K562 (cell line): ENCODE measurements around the gene SMURF1. TPM values are rescaled to one million over a fixed set of nuclear protein-coding genes. Genes with fewer than 3 reads are reported as not detected.

Experiments used
- ATAC-seq: fragments of 200-7000 bp; cut with Tn5 transposase; 3 replicates; pipeline ENCODE4 v1.9.1; 2020; ENCODE audit warnings: moderate library complexity
- Bru-seq: library from RNA; stranded (reverse); fragments of 400-500 nt; gene quantifications from one replicate; lab custom pipeline; 2021; lab: Mats Ljungman, UMichigan
- BruChase-seq, 2 experiments: library from RNA; stranded (reverse); fragments of 400-500 nt; gene quantifications; one replicate each; lab custom pipeline; 2021; lab: Mats Ljungman, UMichigan
- BruUV-seq: library from RNA; stranded (reverse); fragments of 400-500 nt; replicated peaks from 2 replicates; lab custom pipeline; 2021; lab: Mats Ljungman, UMichigan
- CTCF ChIA-PET: fragments of 300-600 bp; formaldehyde crosslinking; extraction: SDS; loops from one replicate; lab custom pipeline; 2021; ENCODE audit warnings: low intra/inter-chr PET ratio; lab: Yijun Ruan, JAX
- POLR2A ChIA-PET: fragments of 300-600, 350-650 bp; sonication (Branson Sonifier 250); formaldehyde crosslinking; extraction: SDS; loops from one replicate; lab custom pipeline; 2021; ENCODE audit warnings: antibody characterized with exemption, inconsistent platforms; lab: Yijun Ruan, JAX
- DNase-seq, 4 experiments: peaks; one replicate each; pipeline versions ENCODE4 v3.0.0 to v3.0.0-alpha.2; 2011 to 2018; ENCODE audit warnings: low spot score in 3 of 4, mixed read lengths in 3 of 4; ENCODE audit errors: extremely low read depth in 1 of 4
- FAIRE-seq: peaks from 2 replicates; lab custom pipeline; 2011; peaks lifted over from hg19 to GRCh38; lab: Jason Lieb, UNC
- H2AFZ ChIP-seq: 2 replicates; pipeline ENCODE4 v1.6.0; 2011; ENCODE audit warnings: low read depth, low read length, control low read depth, inconsistent platforms
- H3K27ac ChIP-seq: fragments of 200-600 bp; 3 replicates; pipeline ENCODE4 v1.8.0; 2011; ENCODE audit warnings: low read depth, mild to moderate bottlenecking, control low read depth, inconsistent platforms, low read length, moderate library complexity, mixed read lengths; ENCODE audit errors: extremely low read depth
- H3K27me3 ChIP-seq, 2 experiments: fragments of 300-600 bp in 1 of 2; 2 replicates in 1 of 2; 3 replicates in 1 of 2; pipeline versions ENCODE4 v1.6.0 to v1.8.0; 2011; ENCODE audit warnings: inconsistent platforms in 2 of 2, low read length in 2 of 2, mild to moderate bottlenecking in 1 of 2, mixed read lengths in 1 of 2, moderate library complexity in 1 of 2; ENCODE audit not compliant: control insufficient read depth in 2 of 2, insufficient read depth in 2 of 2
- H3K36me3 ChIP-seq: fragments of 300-600 bp; 3 replicates; pipeline ENCODE4 v1.8.0; 2011; ENCODE audit warnings: mild to moderate bottlenecking, low read length, inconsistent platforms; ENCODE audit not compliant: control insufficient read depth, insufficient read depth
- H3K4me1 ChIP-seq, 2 experiments: fragments of 200-600 bp in 1 of 2; replicated peaks in 1 of 2; 2 replicates in 1 of 2; 3 replicates in 1 of 2; pipeline versions ENCODE4 v1.5.1 to v1.8.0; 2011; ENCODE audit warnings: inconsistent platforms in 2 of 2, low read length in 2 of 2, mild to moderate bottlenecking in 1 of 2, mixed read lengths in 1 of 2, moderate library complexity in 1 of 2; ENCODE audit not compliant: control insufficient read depth in 2 of 2, insufficient read depth in 2 of 2
- H3K4me2 ChIP-seq: 2 replicates; pipeline ENCODE4 v1.6.1; 2011; ENCODE audit warnings: low read length, control low read depth, inconsistent platforms, mixed read lengths; ENCODE audit not compliant: insufficient read depth
- H3K4me3 ChIP-seq: fragments of 200-600 bp; sonication (generic), shearing (Covaris generic); 2 replicates; pipeline ENCODE4 v1.5.1; 2016; ENCODE audit warnings: control low read depth, inconsistent platforms
- H3K79me2 ChIP-seq: fragments of 200-600 bp; 3 replicates; pipeline ENCODE4 v1.8.0; 2011; ENCODE audit warnings: low read length, inconsistent platforms; ENCODE audit not compliant: control insufficient read depth, insufficient read depth
- H3K9ac ChIP-seq, 2 experiments: 2 replicates each; pipeline versions ENCODE4 v1.6.0 to v1.6.1; 2011; ENCODE audit warnings: low read depth in 2 of 2, low read length in 2 of 2, control low read depth in 1 of 2, inconsistent platforms in 1 of 2, mild to moderate bottlenecking in 1 of 2, mixed read lengths in 1 of 2; ENCODE audit not compliant: insufficient read depth in 1 of 2
- H3K9me1 ChIP-seq: one replicate; pipeline ENCODE4 v1.6.0; 2011; ENCODE audit warnings: inconsistent platforms, mild to moderate bottlenecking, low read length, moderate library complexity; ENCODE audit not compliant: control insufficient read depth, insufficient read depth
- H3K9me3 ChIP-seq: replicated peaks from 2 replicates; pipeline ENCODE4 v1.5.1; 2011; ENCODE audit warnings: low read depth, low read length, inconsistent platforms; ENCODE audit not compliant: control insufficient read depth, insufficient read depth
- H4K20me1 ChIP-seq: replicated peaks from 2 replicates; pipeline ENCODE4 v1.6.1; 2011; ENCODE audit warnings: low read length, inconsistent platforms, mixed read lengths; ENCODE audit not compliant: control insufficient read depth, insufficient read depth
- DNMT1 ChIP-seq: fragments of 450-650 bp; IDR thresholded peaks from 2 replicates; pipeline ENCODE4 v1.6.1; 2016; ENCODE audit warnings: antibody characterized with exemption, mild to moderate bottlenecking
- ETS2 ChIP-seq: IDR thresholded peaks from 2 replicates; pipeline ENCODE4 v1.6.1; 2016; ENCODE audit warnings: borderline replicate concordance, missing genetic modification characterization, mild to moderate bottlenecking, moderate library complexity, missing compliant biosample characterization; ENCODE audit not compliant: poor library complexity, severe bottlenecking
- HBP1 ChIP-seq: fragments of 450-650 bp; formaldehyde crosslinking; IDR thresholded peaks from 2 replicates; pipeline ENCODE4 v1.4.0; 2022; ENCODE audit warnings: missing genetic modification characterization
- LEF1 ChIP-seq: fragments of 450-650 bp; IDR thresholded peaks from 2 replicates; pipeline ENCODE4 v1.6.1; 2016; ENCODE audit warnings: mild to moderate bottlenecking
- MECOM ChIP-seq: fragments of 250-450 bp; sonication (Bioruptor Pico); IDR thresholded peaks from 2 replicates; pipeline ENCODE4 v1.8.0; 2022; ENCODE audit warnings: inconsistent platforms
- NEUROD1 ChIP-seq: fragments of 150-350 bp; IDR thresholded peaks from 2 replicates; pipeline ENCODE4 v1.6.1; 2014; ENCODE audit warnings: borderline replicate concordance, low read length, low read depth; ENCODE audit not compliant: partially characterized antibody
- STAT6 ChIP-seq: sonication (generic); formaldehyde crosslinking; IDR thresholded peaks from 2 replicates; pipeline ENCODE4 v1.8.1; 2023; ENCODE audit warnings: mild to moderate bottlenecking, missing genetic modification reagents
- TCFL5 ChIP-seq: fragments of 250-450 bp; sonication (Bioruptor Pico); conservative IDR thresholded peaks from 2 replicates; pipeline ENCODE4 v1.6.1; 2021; ENCODE audit warnings: mild to moderate bottlenecking, moderate library complexity, matching md5 sums
- WGBS: fragments of 100-300 bp; shearing (Covaris generic); methylation state at CpG from one replicate; pipeline ENCODE4 v1.1.6; 2016; ENCODE audit warnings: low coverage, mixed read lengths; ENCODE audit not compliant: insufficient coverage; ENCODE audit errors: missing lambda C conversion rate; 5-methylcytosine and 5-hydroxymethylcytosine counted together
- in situ Hi-C: fragments of 300-500 bp; cut with MboI; formaldehyde crosslinking; loops from 4 replicates; pipeline ENCODE4 v1.15.0; 2018; ENCODE audit warnings: inconsistent platforms, mixed read lengths
- intact Hi-C: fragments of 100-400 bp; cut with micrococcal nuclease; formaldehyde crosslinking; loops from 2 replicates; pipeline ENCODE4 v1.14.2; 2022
- long read RNA-seq, 3 experiments: library from polyadenylated mRNA in 2 of 3; library from RNA in 1 of 3; unstranded in 2 of 3; stranded (forward) in 1 of 3; transcript quantifications; one replicate each; pipeline ENCODE4 v2.0.0, GENCODE V29; 2019 to 2022
- polyA minus RNA-seq, 3 experiments: library from RNA; depleted of rRNA, polyadenylated mRNA; stranded (reverse); fragments of >200 nt; gene quantifications; 2 replicates each; pipeline ENCODE4 v1.2.3, GENCODE V29; 2011
- polyA plus RNA-seq, 8 experiments: library from polyadenylated mRNA; depleted of rRNA in 4 of 8; stranded (reverse) in 5 of 8; unstranded in 3 of 8; fragments of >200 nt; fragmentation: Nextera tagmentation in 2 of 8; fragmentation: Illumina TruSeq in 1 of 8; extraction: Ambion mirVana in 2 of 8; extraction: Trizol in 1 of 8; gene quantifications; 2 replicates each; pipeline versions ENCODE4 v1.2.1 to v1.2.3, GENCODE V29; 2011 to 2014; ENCODE audit warnings: inconsistent platforms in 1 of 8, missing spikeins in 1 of 8
- total RNA-seq, 7 experiments: library from RNA; depleted of rRNA in 6 of 7; stranded (reverse); fragments of >200 nt in 6 of 7; fragmentation: Illumina TruSeq in 2 of 7; extraction: Trizol in 2 of 7; gene quantifications; 2 replicates each; pipeline versions ENCODE4 v1.2.1 to v1.2.3, GENCODE V29; 2011 to 2021; ENCODE audit warnings: low replicate concordance in 1 of 7

Gene SMURF1
- total RNA-seq (2011; cell fraction: chromatin; rRNA removed; ENCODE audit: low replicate concordance), result 44.4 and 51.4 TPM in 2 replicates
- total RNA-seq (2011; cell fraction: nucleolus; rRNA removed), result 19.2 and 23.2 TPM in 2 replicates
- 27.4 and 30.5 TPM in 2 replicates for total RNA-seq (2011; cell fraction: nucleoplasm; rRNA removed)
- 13.5 and 14.8 TPM in 2 replicates for total RNA-seq (2014; rRNA removed)
- total RNA-seq (2014; rRNA removed; fragmentation: Illumina TruSeq; extraction: Trizol), result 10.5 and 11.6 TPM in 2 replicates
- total RNA-seq (2015; rRNA removed; fragmentation: Illumina TruSeq; extraction: Trizol), result 12.8 and 13.1 TPM in 2 replicates
- total RNA-seq (2021), result 18.2 and 20.1 TPM in 2 replicates
- polyA plus RNA-seq (2011; rRNA removed), result 10.1 and 10.3 TPM in 2 replicates
- 6.5 and 7.0 TPM in 2 replicates for polyA plus RNA-seq (2011; cell fraction: cytosol; rRNA removed)
- 15.9 and 21.8 TPM in 2 replicates for polyA plus RNA-seq (2011; cell fraction: nucleus; rRNA removed)
- polyA plus RNA-seq (2012), result 11.3 and 12.0 TPM in 2 replicates
- 14.4 and 16.1 TPM in 2 replicates for polyA plus RNA-seq (2014; fragmentation: Illumina TruSeq; extraction: Trizol)
- 1 to 10 TPM; 1.0 to 1.3 TPM for polyA plus RNA-seq (2014; fragmentation: Nextera tagmentation; extraction: Ambion mirVana)
- polyA plus RNA-seq (2014; rRNA removed), result 12.5 and 12.6 TPM in 2 replicates
- 10.2 and 11.4 TPM in 2 replicates for polyA minus RNA-seq (2011; rRNA and poly(A)+ RNA removed)
- polyA minus RNA-seq (2011; cell fraction: cytosol; rRNA and poly(A)+ RNA removed), result 5.6 and 7.7 TPM in 2 replicates
- polyA minus RNA-seq (2011; cell fraction: nucleus; rRNA and poly(A)+ RNA removed), result 7.7 and 9.3 TPM in 2 replicates
- percentile 81 among the genes with signal in this experiment for Bru-seq, nascent RNA
- percentile 86 among the genes with signal in this experiment for BruChase-seq, experiment 1, labeled RNA remaining after a 2-hour chase
- percentile 83 among the genes with signal in this experiment for BruChase-seq, experiment 2, labeled RNA remaining after a 6-hour chase
- long read RNA-seq, experiment 1, full-length matches to known transcripts, result 12 of 64 reads
- long read RNA-seq, experiment 1, partial matches to known transcripts, result 19 of 64 reads
- long read RNA-seq, experiment 1, other reads (novel, unspliced or antisense), result 33 of 64 reads
- long read RNA-seq, experiment 2, full-length matches to known transcripts, result 2 of 13 reads
- long read RNA-seq, experiment 2, partial matches to known transcripts, result 0 of 13 reads
- long read RNA-seq, experiment 2, other reads (novel, unspliced or antisense), result 11 of 13 reads
- long read RNA-seq, experiment 3, partial matches to known transcripts, result 0 of 1 reads
- long read RNA-seq, experiment 3, other reads (novel, unspliced or antisense), result 1 of 1 reads

- Histone ChIP-seq H3K27ac (peak within 1 kb of the TSS; percentile 91), H3K9me1 (no peaks in the 10 kb centered on the region), H3K27me3 (no peaks in the 10 kb centered on the region), H2AFZ (peak within 1 kb of the TSS; percentile 96), H3K4me2 (peak within 1 kb of the TSS; percentile 94), H4K20me1 (peaks cover 13% of the 10 kb centered on the region), H3K9ac (peak within 1 kb of the TSS; percentile 82 to 98), H3K4me3 (peak within 1 kb of the TSS; percentile 75), H3K9me3 (no peaks in the 10 kb centered on the region), H3K36me3 (peaks cover 14% of the 10 kb centered on the region; the same call in 2 of the 3 replicates), H3K4me1 (peaks cover 10 to 18% of the 10 kb centered on the region in 2 experiments; a peak in 4 of 5 replicates), H3K79me2 (peaks cover 36% of the 10 kb centered on the region)
- in situ Hi-C loops (no loop called here), intact Hi-C loops (loop anchor here (5.0 to 10.0 kb wide), 3 partner anchors 81 to 243 kb away; no protein-coding TSS in a partner anchor)
- BruUV-seq, result TSS peak; percentile 92
- FAIRE-seq (peak; percentile 62), DNase-seq (peak; percentile 83 to 92 (median 89)), ATAC-seq (peak; percentile 55)
- WGBS, result under 1% methylated on average over 40 of the region's 94 CpGs
- ChIA-PET POLR2A (interaction anchor here (0.6 to 1.3 kb wide), 5 partner anchors 14 to 50 kb away, joined by 4 to 10 read pairs (median 4); no protein-coding TSS in a partner anchor), CTCF (interaction anchor here (0.6 kb wide), 1 partner anchor 16 kb away, joined by 4 read pairs; no protein-coding TSS in a partner anchor)
- TF ChIP-seq MECOM (no peak), NEUROD1 (no peak), LEF1 (no peak), ETS2 (tag) (no peak), HBP1 (CRISPR knock-in tag) (peak; percentile 76; the same call in 1 of the 2 replicates), DNMT1 (no peak), TCFL5 (CRISPR knock-in tag) (no peak), STAT6 (CRISPR knock-in tag) (0 out of 2 replicates have a peak, but pooled peaks have one; percentile 24)
Measured at GRCh38 chr7:99143853-99144672, at the start of gene SMURF1. Gene SMURF1, minus strand, starts transcription at chr7:99144108. Its CDS starts 328 bp downstream, at chr7:99143780.
